Caco-2 (cell line): ENCODE results near the gene OSBPL6. TPM values are rescaled to one million over a fixed set of nuclear protein-coding genes. Genes with fewer than 3 reads are reported as not detected.

ENCODE experiments used
- BruUV-seq: library from RNA; stranded (reverse); fragments of 400-500 nt; replicated peaks from 2 replicates; lab custom pipeline; 2021; lab: Mats Ljungman, UMichigan
- CTCF ChIA-PET: fragments of 300-600 bp; sonication (Branson Sonifier 250); formaldehyde crosslinking; loops from one replicate; lab custom pipeline; 2022; ENCODE audit warnings: antibody characterized with exemption; lab: Charles Lee
- POLR2A ChIA-PET: fragments of 300-600 bp; sonication (Branson Sonifier 250); formaldehyde crosslinking; loops from one replicate; lab custom pipeline; 2022; ENCODE audit warnings: antibody characterized with exemption; lab: Charles Lee
- DNase-seq, 2 experiments: peaks; one replicate each; pipeline versions ENCODE4 v3.0.0 to v3.0.0-alpha.2; 2020 to 2022
- H3K27me3 ChIP-seq: replicated peaks from 2 replicates; pipeline ENCODE4 v1.6.0; 2011; ENCODE audit warnings: low read length; ENCODE audit not compliant: control insufficient read depth, insufficient read depth
- H3K36me3 ChIP-seq: 2 replicates; pipeline ENCODE4 v1.5.1; 2011; ENCODE audit warnings: low read length; ENCODE audit not compliant: control insufficient read depth, insufficient read depth
- H3K4me1 ChIP-seq: fragments of 250-450 bp; sonication (Bioruptor Pico); 2 replicates; pipeline ENCODE4 v1.5.1; 2020; ENCODE audit warnings: mild to moderate bottlenecking
- H3K4me3 ChIP-seq: 2 replicates; pipeline ENCODE4 v1.5.1; 2011; ENCODE audit warnings: low read depth, mild to moderate bottlenecking, control low read depth, low read length
- H3K9me3 ChIP-seq: fragments of 250-450 bp; sonication (Bioruptor Pico); 2 replicates; pipeline ENCODE4 v1.5.1; 2020; ENCODE audit warnings: mild to moderate bottlenecking, moderate library complexity
- H3K27ac Mint-ChIP-seq: one replicate; pipeline ENCODE4 v1.8.0; 2022; ENCODE audit warnings: mixed read lengths; ENCODE audit not compliant: unreplicated experiment
- H3K27me3 Mint-ChIP-seq: one replicate; pipeline ENCODE4 v1.8.0; 2022; ENCODE audit warnings: mixed read lengths; ENCODE audit not compliant: insufficient read depth, unreplicated experiment
- H3K36me3 Mint-ChIP-seq: one replicate; pipeline ENCODE4 v1.8.0; 2022; ENCODE audit warnings: mild to moderate bottlenecking, mixed read lengths; ENCODE audit not compliant: insufficient read depth, unreplicated experiment
- H3K4me1 Mint-ChIP-seq: one replicate; pipeline ENCODE4 v1.8.0; 2022; ENCODE audit warnings: low read depth, mixed read lengths; ENCODE audit not compliant: unreplicated experiment
- H3K4me3 Mint-ChIP-seq: one replicate; pipeline ENCODE4 v1.8.0; 2022; ENCODE audit warnings: mild to moderate bottlenecking, moderate library complexity, mixed read lengths; ENCODE audit not compliant: unreplicated experiment
- H3K9me3 Mint-ChIP-seq: one replicate; pipeline ENCODE4 v1.8.0; 2022; ENCODE audit warnings: mixed read lengths; ENCODE audit not compliant: unreplicated experiment
- intact Hi-C: fragments of 100-400 bp; cut with micrococcal nuclease; formaldehyde crosslinking; loops from one replicate; pipeline ENCODE4 v1.10.0; 2022; ENCODE audit not compliant: unreplicated experiment
- total RNA-seq: library from RNA; stranded (reverse); gene quantifications from 2 replicates; pipeline ENCODE4 v1.2.3, GENCODE V29; 2022
- TF ChIP-seq, protein P1 (sequence below), 2 experiments: fragments of 200-600 bp in 1 of 2; IDR thresholded peaks; 1 replicate in 1 of 2; 2 replicates in 1 of 2; pipeline versions ENCODE4 v1.5.1 to v1.8.0; 2011 to 2022; ENCODE audit warnings: antibody characterized with exemption in 1 of 2, control low read depth in 1 of 2, inconsistent platforms in 1 of 2, low read depth in 1 of 2, low read length in 1 of 2, mild to moderate bottlenecking in 1 of 2, moderate library complexity in 1 of 2; ENCODE audit not compliant: insufficient read depth in 1 of 2, severe bottlenecking in 1 of 2, unreplicated experiment in 1 of 2

Gene OSBPL6
- total RNA-seq, 1 experiment from 2014 or later = 1.5 TPM

DNA sequence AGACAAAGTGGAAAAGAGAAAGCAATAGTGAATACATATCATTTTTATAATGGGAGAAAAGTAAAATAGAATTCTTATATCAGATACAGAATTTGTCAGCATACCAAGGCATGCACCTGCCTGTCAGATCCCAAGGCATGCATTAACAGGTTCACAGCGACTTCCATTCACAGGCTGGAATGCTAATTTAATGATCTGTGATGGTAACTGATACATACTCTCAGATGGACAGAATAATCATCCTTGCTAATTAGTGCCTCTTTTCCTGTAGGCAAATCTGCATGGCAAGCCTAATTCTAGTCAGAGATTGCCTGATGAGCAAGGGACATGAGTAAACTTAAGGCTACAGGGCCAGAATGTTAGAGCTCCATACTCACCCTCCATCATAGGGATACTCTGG is 180.6 kb downstream of the OSBPL6 start:
- no peaks in the 10 kb centered on the region for H3K4me1 Mint-ChIP-seq
- no peaks in the 10 kb centered on the region for H3K9me3 Mint-ChIP-seq
- no peaks in the 10 kb centered on the region for H3K9me3 ChIP-seq
- no peak overlapping the region for H3K27ac Mint-ChIP-seq
- no TSS peak for BruUV-seq
- ChIA-PET POLR2A (no interaction called here), CTCF (no interaction called here)
- H3K27me3 ChIP-seq = no peaks in the 10 kb centered on the region
- H3K4me3 ChIP-seq = no peak overlapping the region
- no peaks in the 10 kb centered on the region for H3K4me1 ChIP-seq
- TF ChIP-seq, protein P1, sequence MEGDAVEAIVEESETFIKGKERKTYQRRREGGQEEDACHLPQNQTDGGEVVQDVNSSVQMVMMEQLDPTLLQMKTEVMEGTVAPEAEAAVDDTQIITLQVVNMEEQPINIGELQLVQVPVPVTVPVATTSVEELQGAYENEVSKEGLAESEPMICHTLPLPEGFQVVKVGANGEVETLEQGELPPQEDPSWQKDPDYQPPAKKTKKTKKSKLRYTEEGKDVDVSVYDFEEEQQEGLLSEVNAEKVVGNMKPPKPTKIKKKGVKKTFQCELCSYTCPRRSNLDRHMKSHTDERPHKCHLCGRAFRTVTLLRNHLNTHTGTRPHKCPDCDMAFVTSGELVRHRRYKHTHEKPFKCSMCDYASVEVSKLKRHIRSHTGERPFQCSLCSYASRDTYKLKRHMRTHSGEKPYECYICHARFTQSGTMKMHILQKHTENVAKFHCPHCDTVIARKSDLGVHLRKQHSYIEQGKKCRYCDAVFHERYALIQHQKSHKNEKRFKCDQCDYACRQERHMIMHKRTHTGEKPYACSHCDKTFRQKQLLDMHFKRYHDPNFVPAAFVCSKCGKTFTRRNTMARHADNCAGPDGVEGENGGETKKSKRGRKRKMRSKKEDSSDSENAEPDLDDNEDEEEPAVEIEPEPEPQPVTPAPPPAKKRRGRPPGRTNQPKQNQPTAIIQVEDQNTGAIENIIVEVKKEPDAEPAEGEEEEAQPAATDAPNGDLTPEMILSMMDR (IDR thresholded peaks at IDR 0.05; ENCODE audit: insufficient read depth in 1 of 2, low read depth in 1 of 2, low read length in 1 of 2, severe bottlenecking in 1 of 2, unreplicated experiment in 1 of 2) = no peak
- H3K4me3 Mint-ChIP-seq = no peak overlapping the region
- no peak for DNase-seq
- H3K27me3 Mint-ChIP-seq = peaks cover 15% of the 10 kb centered on the region
- intact Hi-C loops = no loop called here
- H3K36me3 ChIP-seq = no peaks in the 10 kb centered on the region
- no peaks in the 10 kb centered on the region for H3K36me3 Mint-ChIP-seq

DNA sequence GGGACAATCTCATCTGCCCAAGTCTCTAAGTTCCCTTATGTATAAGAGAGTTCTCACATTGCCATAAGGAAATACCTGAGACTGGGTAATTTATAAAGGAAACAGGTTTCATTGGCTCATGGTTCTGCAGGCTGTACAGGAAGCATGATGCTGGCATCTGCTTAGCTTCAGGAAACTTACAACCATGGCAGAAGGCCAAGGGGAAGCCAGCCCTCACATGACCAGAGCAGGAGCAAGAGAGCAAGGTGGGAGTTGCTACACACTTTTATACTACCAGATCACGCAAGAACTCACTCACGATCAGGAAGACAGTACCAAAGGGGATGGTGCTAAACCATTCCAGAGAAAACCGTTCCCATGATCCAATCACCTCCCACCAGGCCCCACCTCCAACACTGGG is 182.7 kb downstream of the OSBPL6 start:
- Mint-ChIP-seq H3K9me3 (no peaks in the 10 kb centered on the region), H3K4me3 (no peak overlapping the region), H3K36me3 (no peaks in the 10 kb centered on the region), H3K27ac (no peak overlapping the region), H3K4me1 (no peaks in the 10 kb centered on the region), H3K27me3 (peaks cover 15% of the 10 kb centered on the region)
- TF ChIP-seq, protein P1 (IDR thresholded peaks at IDR 0.05; ENCODE audit: insufficient read depth in 1 of 2, low read depth in 1 of 2, low read length in 1 of 2, severe bottlenecking in 1 of 2, unreplicated experiment in 1 of 2) = no peak
- POLR2A ChIA-PET = no interaction called here
- H3K27me3 ChIP-seq = no peaks in the 10 kb centered on the region
- no peak for DNase-seq
- intact Hi-C loops = no loop called here
- CTCF ChIA-PET = interaction anchor here (0.6 kb wide), 1 partner anchor 18 kb away, joined by 6 read pairs; no protein-coding TSS in a partner anchor
- H3K36me3 ChIP-seq = no peaks in the 10 kb centered on the region
- BruUV-seq = no TSS peak
- no peaks in the 10 kb centered on the region for H3K9me3 ChIP-seq
- H3K4me3 ChIP-seq = no peak overlapping the region
- H3K4me1 ChIP-seq = no peaks in the 10 kb centered on the region

DNA sequence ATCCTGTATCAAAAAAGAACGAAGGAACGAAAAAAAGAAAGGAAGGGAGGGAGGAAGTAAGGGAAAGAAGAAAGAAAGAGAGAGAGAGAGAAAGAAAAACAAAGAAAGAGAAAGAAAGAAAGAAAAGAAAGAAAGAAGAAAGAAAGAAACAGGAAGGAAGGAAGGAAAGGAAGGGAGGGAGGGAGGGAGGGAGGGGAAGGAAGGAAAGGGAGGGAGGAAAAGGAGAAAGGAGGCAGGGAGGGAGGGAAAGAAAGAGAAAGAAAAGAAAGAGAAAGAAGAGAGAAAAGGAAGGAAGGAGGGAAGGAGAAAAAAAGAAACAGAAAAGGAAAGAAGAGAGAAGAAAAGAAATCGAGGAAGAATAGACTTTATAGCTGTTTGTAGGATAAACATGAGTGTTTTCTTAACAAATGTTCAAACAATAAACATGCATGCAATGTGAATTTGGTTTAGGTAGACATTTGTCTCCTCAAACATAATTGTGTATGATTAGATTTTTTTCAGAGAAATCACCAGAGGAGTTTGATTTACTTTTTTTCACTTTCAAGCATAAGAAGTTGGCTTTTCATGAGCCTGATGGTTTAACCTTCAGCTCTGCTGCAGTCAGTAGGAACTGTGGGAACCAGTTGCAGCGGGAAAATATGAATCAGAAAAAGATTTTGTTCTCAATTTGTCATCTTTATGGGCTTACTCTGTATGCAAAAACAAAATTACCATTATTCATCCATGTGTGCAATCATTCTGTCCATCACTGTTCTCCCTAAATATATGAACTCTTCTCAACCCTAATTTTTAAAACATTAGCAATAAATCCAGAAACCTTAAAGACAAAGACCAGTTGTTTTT is 185.1 kb downstream of the OSBPL6 start:
- no peaks in the 10 kb centered on the region for H3K9me3 Mint-ChIP-seq
- Histone ChIP-seq H3K27me3 (no peaks in the 10 kb centered on the region), H3K36me3 (no peaks in the 10 kb centered on the region), H3K4me3 (no peak overlapping the region), H3K9me3 (no peaks in the 10 kb centered on the region), H3K4me1 (no peaks in the 10 kb centered on the region)
- H3K36me3 Mint-ChIP-seq = no peaks in the 10 kb centered on the region
- intact Hi-C loops = no loop called here
- peaks cover 5% of the 10 kb centered on the region for H3K4me1 Mint-ChIP-seq
- H3K4me3 Mint-ChIP-seq = no peak overlapping the region
- H3K27me3 Mint-ChIP-seq = peaks cover 10% of the 10 kb centered on the region
- no peak overlapping the region for H3K27ac Mint-ChIP-seq
- BruUV-seq = no TSS peak
- DNase-seq = no peak
- CTCF ChIA-PET = no interaction called here
- TF ChIP-seq, protein P1 (IDR thresholded peaks at IDR 0.05; ENCODE audit: insufficient read depth in 1 of 2, low read depth in 1 of 2, low read length in 1 of 2, severe bottlenecking in 1 of 2, unreplicated experiment in 1 of 2) = no peak
- POLR2A ChIA-PET = no interaction called here
